Thoracic aorta (tissue), 2 donors: ENCODE data around the gene THRSP. TPM values are rescaled to one million over a fixed set of nuclear protein-coding genes. Genes with fewer than 3 reads are reported as not detected.
A peak's percentile ranks its signal among the peaks of the same experiment; 100 is the strongest.
"Not testable (repeated sequence)": the region's sequence is repeated elsewhere in the genome, so short reads cannot be mapped to it uniquely, and the experiment has no call there.

Experiments used
- ATAC-seq: fragments of 150-250 bp; one replicate; pipeline ENCODE4 v1.8.0; 2017; ENCODE audit warnings: low read depth; ENCODE audit not compliant: insufficient number of reproducible peaks, low FRiP score
- DNase-seq: peaks from one replicate; pipeline ENCODE4 v3.0.0-alpha.2; 2020; ENCODE audit warnings: low spot score
- H3K27ac ChIP-seq, 2 donors: fragments of 200-600 bp; sonication (generic); 1 replicate in 1 of 2; 2 replicates in 1 of 2; pipeline ENCODE4 v1.5.1; 2016; ENCODE audit warnings: mild to moderate bottlenecking in 2 of 2, moderate library complexity in 2 of 2
- H3K27me3 ChIP-seq: fragments of 200-600 bp; sonication (generic); replicated peaks from 2 replicates; pipeline ENCODE4 v1.6.0; 2016; ENCODE audit warnings: mild to moderate bottlenecking; ENCODE audit not compliant: insufficient read depth
- H3K36me3 ChIP-seq: fragments of 200-600 bp; sonication (generic); one replicate; pipeline ENCODE4 v1.5.1; 2016
- H3K4me1 ChIP-seq, 2 donors: fragments of 200-600 bp; sonication (generic); 1 replicate in 1 of 2; 2 replicates in 1 of 2; pipeline versions ENCODE4 v1.5.1 to v1.6.0; 2016; ENCODE audit warnings: low read depth in 2 of 2, mild to moderate bottlenecking in 1 of 2; ENCODE audit not compliant: control insufficient read depth in 1 of 2
- H3K4me3 ChIP-seq: fragments of 200-600 bp; sonication (generic); 2 replicates; pipeline ENCODE4 v1.5.1; 2016; ENCODE audit warnings: mild to moderate bottlenecking
- H3K9me3 ChIP-seq: fragments of 200-600 bp; sonication (generic); 2 replicates; pipeline ENCODE4 v1.5.1; 2016
- CTCF ChIP-seq: fragments of 200-600 bp; sonication (generic); IDR thresholded peaks from one replicate; pipeline ENCODE4 v1.5.1; 2019; ENCODE audit warnings: antibody characterized with exemption
- total RNA-seq, 2 donors: library from RNA; depleted of rRNA; stranded (reverse); fragments of >200 nt; gene quantifications; one replicate each; pipeline versions ENCODE4 v1.1.0 to v1.2.3, GENCODE V29; 2016

The THRSP gene
- total RNA-seq, 2 donors from 2014 or later: 0.56 TPM; not detected in 1

GRCh38 chr11:78074756-78075155 is 11.1 kb downstream of the THRSP start:
- Histone ChIP-seq H3K4me3 (no peak overlapping the region), H3K27me3 (no peaks in the 10 kb centered on the region), H3K9me3 (no peaks in the 10 kb centered on the region), H3K27ac (no peak overlapping the region), H3K4me1 (peaks cover 22 to 36% of the 10 kb centered on the region in 2 donors), H3K36me3 (peaks cover 12% of the 10 kb centered on the region)
- ATAC-seq (no peak), DNase-seq (no peak)
- TF ChIP-seq CTCF: no peak

GRCh38 chr11:78076733-78077403 is 13.2 kb downstream of the THRSP start:
- Histone ChIP-seq H3K27ac (no peak overlapping the region), H3K36me3 (peaks cover 5% of the 10 kb centered on the region), H3K9me3 (no peaks in the 10 kb centered on the region), H3K4me3 (no peak overlapping the region), H3K27me3 (no peaks in the 10 kb centered on the region), H3K4me1 (peaks cover 25 to 43% of the 10 kb centered on the region in 2 donors)
- TF ChIP-seq CTCF: no peak
- ATAC-seq (no peak), DNase-seq (no peak)

- H3K4me1 ChIP-seq: peaks cover 25 to 43% of the 10 kb centered on the region in 2 donors
- not testable (repeated sequence) for ATAC-seq, H3K27me3 ChIP-seq, H3K27ac ChIP-seq, H3K36me3 ChIP-seq, DNase-seq, H3K9me3 ChIP-seq
- H3K4me3 ChIP-seq: peak overlapping the region; percentile 93
Observed at GRCh38 chr11:78077592-78077991, 13.9 kb downstream of the THRSP start.

GRCh38 chr11:78078218-78079167 is 14.8 kb downstream of the THRSP start:
- peaks cover 25 to 43% of the 10 kb centered on the region in 2 donors for H3K4me1 ChIP-seq
- DNase-seq (no peak), ATAC-seq (no peak)
- H3K36me3 ChIP-seq: no peaks in the 10 kb centered on the region
- H3K4me3 ChIP-seq: peak overlapping the region; percentile 93
- no peaks in the 10 kb centered on the region for H3K9me3 ChIP-seq
- no peak overlapping the region for H3K27ac ChIP-seq
- H3K27me3 ChIP-seq: no peaks in the 10 kb centered on the region
- no peak for TF ChIP-seq CTCF

GRCh38 chr11:78079232-78080083 is 15.8 kb downstream of the THRSP start, which contains the start of gene NDUFC2:
NDUFC2 (minus strand) TSS chr11:78079862; CDS start chr11:78079744, 118 bp downstream.
- Histone ChIP-seq H3K27ac (peak within 1 kb of the TSS; percentile 83 to 85), H3K4me1 (peaks cover 25 to 43% of the 10 kb centered on the region in 2 donors), H3K27me3 (no peaks in the 10 kb centered on the region), H3K36me3 (no peaks in the 10 kb centered on the region), H3K4me3 (peak within 1 kb of the TSS; percentile 93), H3K9me3 (no peaks in the 10 kb centered on the region)
- peak; percentile 68 for ATAC-seq
- DNase-seq: peak; percentile 31
- peak; percentile 15 for TF ChIP-seq CTCF
